Thyroid gland (tissue), 4 donors: Measurements from ENCODE around the gene CTRL. TPM values are rescaled to one million over a fixed set of nuclear protein-coding genes. Genes with fewer than 3 reads are reported as not detected.
A peak's percentile ranks its signal among the peaks of the same experiment; 100 is the strongest.

Experiments
- DNase-seq, 2 donors: peaks; one replicate each; pipeline ENCODE4 v3.0.0-alpha.2; 2019
- H3K27ac ChIP-seq, 3 donors: fragments of 200-600 bp; sonication (generic); 1 replicate in 2 of 3; 2 replicates in 1 of 3; pipeline ENCODE4 v1.5.1; 2016 to 2019; ENCODE audit warnings: mild to moderate bottlenecking in 1 of 3, moderate library complexity in 1 of 3
- H3K27me3 ChIP-seq: fragments of 200-600 bp; sonication (generic); one replicate; pipeline ENCODE4 v1.5.1; 2019
- H3K36me3 ChIP-seq, 2 donors: fragments of 200-600 bp; sonication (generic); one replicate each; pipeline ENCODE4 v1.5.1; 2016 to 2019
- H3K4me1 ChIP-seq, 2 donors: fragments of 200-600 bp; sonication (generic); one replicate each; pipeline ENCODE4 v1.5.1; 2017 to 2019
- H3K4me3 ChIP-seq, 3 donors: fragments of 200-600 bp; sonication (generic); replicated peaks in 1 of 3; 1 replicate in 2 of 3; 2 replicates in 1 of 3; pipeline ENCODE4 v1.5.1; 2016; ENCODE audit warnings: mild to moderate bottlenecking in 1 of 3
- H3K9me3 ChIP-seq: fragments of 200-600 bp; sonication (generic); one replicate; pipeline ENCODE4 v1.5.1; 2017
- CTCF ChIP-seq, 6 experiments: fragments of 200-600 bp in 3 of 6; fragments of 450-650 bp in 3 of 6; sonication (generic) in 3 of 6; IDR thresholded peaks; one replicate each; pipeline ENCODE4 v1.5.1; 2016 to 2019; ENCODE audit warnings: antibody characterized with exemption in 6 of 6, mild to moderate bottlenecking in 2 of 6, inconsistent platforms in 1 of 6, moderate library complexity in 1 of 6
- POLR2A ChIP-seq, 2 donors: fragments of 450-650 bp; IDR thresholded peaks; one replicate each; pipeline ENCODE4 v1.6.1; 2017; ENCODE audit warnings: antibody characterized with exemption in 2 of 2, mild to moderate bottlenecking in 2 of 2, moderate library complexity in 1 of 2
- WGBS, 2 donors: methylation state at CpG; one replicate each; pipeline ENCODE4 v1.1.5; 2017; 5-methylcytosine and 5-hydroxymethylcytosine counted together
- intact Hi-C: fragments of 100-400 bp; cut with DNase I; formaldehyde crosslinking; loops from one replicate; pipeline ENCODE4 v1.15.1; 2023
- total RNA-seq, 4 donors: library from RNA; depleted of rRNA; stranded (reverse); fragments of >200 nt; gene quantifications; one replicate each; pipeline ENCODE4 v1.2.3, GENCODE V29; 2016

The CTRL gene
- total RNA-seq, 4 donors from 2014 or later, result 0.34 to 0.94 TPM; not detected in 2

- 53 to 63% methylated on average over 10 to 13 of the region's 22 CpGs for WGBS, 2 donors
- no peaks in the 10 kb centered on the region for H3K27me3 ChIP-seq
- peaks cover 0 to 4% of the 10 kb centered on the region in 2 donors for H3K4me1 ChIP-seq
- H3K36me3 ChIP-seq, result peaks cover 29 to 48% of the 10 kb centered on the region in 2 donors
- H3K4me3 ChIP-seq, result no peak within 1 kb of the TSS
- TF ChIP-seq CTCF (IDR thresholded peaks at IDR 0.05) (no peak), POLR2A (IDR thresholded peaks at IDR 0.05) (no peak)
- peak; percentile 76 to 84 for DNase-seq
- intact Hi-C loops, result loop anchor here (5.0 kb wide), 2 partner anchors 43 to 158 kb away; no protein-coding TSS in a partner anchor
- H3K9me3 ChIP-seq, result no peaks in the 10 kb centered on the region
- H3K27ac ChIP-seq, result no peak within 1 kb of the TSS
Measured at GRCh38 chr16:67884684-67885083, 47.0 kb downstream of the CTRL start, which contains the start of gene NRN1L. TSS of gene NRN1L (plus strand) at chr16:67884885. CDS start at chr16:67884904, 19 bp downstream.

- WGBS, 2 donors, result 60 to 65% methylated on average over 9 to 11 of the region's 11 CpGs
- peak; percentile 73 to 74 for DNase-seq
- TF ChIP-seq POLR2A (IDR thresholded peaks at IDR 0.05) (no peak), CTCF (IDR thresholded peaks at IDR 0.05) (peak; percentile 8 to 87 (median 80))
- Histone ChIP-seq H3K4me3 (no peak overlapping the region), H3K36me3 (peaks cover 37 to 56% of the 10 kb centered on the region in 2 donors), H3K9me3 (no peaks in the 10 kb centered on the region), H3K27me3 (no peaks in the 10 kb centered on the region), H3K4me1 (peaks cover 0 to 4% of the 10 kb centered on the region in 2 donors), H3K27ac (no peak overlapping the region)
- intact Hi-C loops, result loop anchor here (5.0 kb wide), 2 partner anchors 43 to 158 kb away; no protein-coding TSS in a partner anchor
Measured at GRCh38 chr16:67883872-67884261, 47.8 kb downstream of the CTRL start.

- Histone ChIP-seq H3K4me3 (no peak overlapping the region), H3K27me3 (no peaks in the 10 kb centered on the region), H3K9me3 (no peaks in the 10 kb centered on the region), H3K27ac (no peak overlapping the region), H3K36me3 (peaks cover 43 to 61% of the 10 kb centered on the region in 2 donors), H3K4me1 (peaks cover 0 to 4% of the 10 kb centered on the region in 2 donors)
- intact Hi-C loops, result loop anchor here (5.0 kb wide), 2 partner anchors 44 to 159 kb away; no protein-coding TSS in a partner anchor
- TF ChIP-seq POLR2A (IDR thresholded peaks at IDR 0.05) (no peak), CTCF (IDR thresholded peaks at IDR 0.05) (peak in 1 of 6 experiments; percentile 88)
- no peak for DNase-seq
- WGBS, 2 donors, result 77 to 83% methylated on average over 6 of the region's 6 CpGs
Measured at GRCh38 chr16:67883146-67883871, 48.4 kb downstream of the CTRL start.

- Histone ChIP-seq H3K4me1 (peaks cover 0 to 4% of the 10 kb centered on the region in 2 donors), H3K9me3 (no peaks in the 10 kb centered on the region), H3K27ac (no peak overlapping the region), H3K4me3 (no peak overlapping the region), H3K36me3 (peaks cover 50 to 69% of the 10 kb centered on the region in 2 donors), H3K27me3 (no peaks in the 10 kb centered on the region)
- WGBS, 2 donors, result 85 to 86% methylated on average over 15 to 17 of the region's 18 CpGs
- intact Hi-C loops, result loop anchor here (5.0 kb wide), 2 partner anchors 45 to 160 kb away; no protein-coding TSS in a partner anchor
- no peak for DNase-seq
- TF ChIP-seq CTCF (IDR thresholded peaks at IDR 0.05) (no peak), POLR2A (IDR thresholded peaks at IDR 0.05) (no peak)
Measured at GRCh38 chr16:67882374-67883145, 49.1 kb downstream of the CTRL start.
